ENCODE measurements around the gene EPHA5.

Gene EPHA5

GRCh38 chr4:65589921-65590320 lies 80.4 kb downstream of the EPHA5 start:
- TF ChIP-seq USF1 (IDR thresholded peaks at IDR 0.05) = no peak
- no peak for TF ChIP-seq EP300 (IDR thresholded peaks at IDR 0.05; ENCODE audit: borderline replicate concordance)
- TF ChIP-seq REST (IDR thresholded peaks at IDR 0.05; ENCODE audit: low read depth) = no peak
- TF ChIP-seq MAX (IDR thresholded peaks at IDR 0.05) = no peak
- no peak for TF ChIP-seq TCF12 (IDR thresholded peaks at IDR 0.05; ENCODE audit: low read depth)
- TF ChIP-seq TAF1 (IDR thresholded peaks at IDR 0.05; ENCODE audit: low read depth) = no peak
- TF ChIP-seq CREB1 (IDR thresholded peaks at IDR 0.05; ENCODE audit: low read depth) = no peak
- TF ChIP-seq EGR1 (IDR thresholded peaks at IDR 0.05) = no peak
- no peak for TF ChIP-seq CEBPB (IDR thresholded peaks at IDR 0.05)
- TF ChIP-seq FOXM1 (IDR thresholded peaks at IDR 0.05; ENCODE audit: borderline replicate concordance, low read depth) = no peak
- TF ChIP-seq NFIC (IDR thresholded peaks at IDR 0.05) = no peak
- no peak for TF ChIP-seq YY1 (IDR thresholded peaks at IDR 0.05; ENCODE audit: low read depth)
- TF ChIP-seq TEAD4 (IDR thresholded peaks at IDR 0.05) = no peak
- no peak for TF ChIP-seq RAD21 (IDR thresholded peaks at IDR 0.05; ENCODE audit: low read depth)
- TF ChIP-seq ZBTB7A (IDR thresholded peaks at IDR 0.05; ENCODE audit: low read depth) = no peak

- no peak for TF ChIP-seq TAF1 (IDR thresholded peaks at IDR 0.05; ENCODE audit: low read depth)
- no peak for TF ChIP-seq EGR1 (IDR thresholded peaks at IDR 0.05)
- no peak for TF ChIP-seq USF1 (IDR thresholded peaks at IDR 0.05)
- TF ChIP-seq NFIC (IDR thresholded peaks at IDR 0.05) = no peak
- no peak for TF ChIP-seq EP300 (IDR thresholded peaks at IDR 0.05; ENCODE audit: borderline replicate concordance)
- TF ChIP-seq FOXM1 (IDR thresholded peaks at IDR 0.05; ENCODE audit: borderline replicate concordance, low read depth) = no peak
- no peak for TF ChIP-seq RAD21 (IDR thresholded peaks at IDR 0.05; ENCODE audit: low read depth)
- TF ChIP-seq REST (IDR thresholded peaks at IDR 0.05; ENCODE audit: low read depth) = no peak
- no peak for TF ChIP-seq CEBPB (IDR thresholded peaks at IDR 0.05)
- TF ChIP-seq MAX (IDR thresholded peaks at IDR 0.05) = no peak
- TF ChIP-seq TEAD4 (IDR thresholded peaks at IDR 0.05) = no peak
- TF ChIP-seq ZBTB7A (IDR thresholded peaks at IDR 0.05; ENCODE audit: low read depth) = no peak
- TF ChIP-seq TCF12 (IDR thresholded peaks at IDR 0.05; ENCODE audit: low read depth) = no peak
- no peak for TF ChIP-seq CREB1 (IDR thresholded peaks at IDR 0.05; ENCODE audit: low read depth)
- TF ChIP-seq YY1 (IDR thresholded peaks at IDR 0.05; ENCODE audit: low read depth) = no peak
These were observed 81.0 kb downstream of the EPHA5 start for GRCh38 chr4:65589331-65589730.

GRCh38 chr4:65580551-65580950 lies 89.7 kb downstream of the EPHA5 start:
- TF ChIP-seq ZBTB7A (IDR thresholded peaks at IDR 0.05; ENCODE audit: low read depth) (no peak), TCF12 (IDR thresholded peaks at IDR 0.05; ENCODE audit: low read depth) (no peak), REST (IDR thresholded peaks at IDR 0.05; ENCODE audit: low read depth) (no peak), FOXM1 (IDR thresholded peaks at IDR 0.05; ENCODE audit: borderline replicate concordance, low read depth) (no peak), USF1 (IDR thresholded peaks at IDR 0.05) (no peak), RAD21 (IDR thresholded peaks at IDR 0.05; ENCODE audit: low read depth) (no peak), MAX (IDR thresholded peaks at IDR 0.05) (no peak), CREB1 (IDR thresholded peaks at IDR 0.05; ENCODE audit: low read depth) (no peak)

- no peak for TF ChIP-seq CREB1 (IDR thresholded peaks at IDR 0.05; ENCODE audit: low read depth)
These were observed 103.8 kb downstream of the EPHA5 start for GRCh38 chr4:65566473-65566872.

Data from Ishikawa (cell line).